Erythroblast (primary cell): ENCODE data around the gene CYP2C9.

Source experiments
- GATA1 ChIP-seq: IDR thresholded peaks from 2 replicates; pipeline ENCODE4 v1.6.1; 2011; ENCODE audit warnings: low read depth, mild to moderate bottlenecking, control low read depth, low read length, moderate library complexity
- POLR2A ChIP-seq: IDR thresholded peaks from 2 replicates; pipeline ENCODE4 v1.6.1; 2011; ENCODE audit warnings: mild to moderate bottlenecking, low read length

DNA sequence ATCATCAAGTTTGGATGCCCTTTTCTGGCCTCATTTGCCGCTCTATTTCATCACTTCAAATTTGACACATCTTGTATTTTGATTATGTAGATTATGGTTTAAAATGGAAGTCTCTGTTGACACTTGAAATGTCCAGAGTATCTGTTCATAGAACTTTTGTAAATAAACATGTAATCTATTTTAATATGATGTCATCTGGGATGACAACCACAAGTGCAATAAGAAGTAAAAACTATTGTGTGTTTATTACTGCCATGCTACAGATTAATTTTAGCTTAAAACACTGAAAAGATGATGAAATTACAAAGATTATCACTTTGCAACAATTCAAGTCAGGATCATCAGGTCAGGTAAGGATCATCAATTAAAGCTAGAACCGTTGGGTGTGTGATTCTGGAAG lies 100.8 kb downstream of the CYP2C9 start:
- TF ChIP-seq POLR2A, result no peak
- no peak for TF ChIP-seq GATA1
